HEK293 (cell line): ENCODE measurements around the gene AQP3.

Experiments used
- ZNF830 ChIP-seq: fragments of 450-650 bp; IDR thresholded peaks from 2 replicates; pipeline ENCODE4 v1.5.0; 2018; ENCODE audit warnings: missing biosample characterization, missing genetic modification characterization, low read depth, mild to moderate bottlenecking, moderate library complexity
- TF ChIP-seq, protein P1 (sequence below): sonication (generic); formaldehyde crosslinking; IDR thresholded peaks from 2 replicates; pipeline ENCODE4 v1.8.1; 2022; ENCODE audit warnings: mild to moderate bottlenecking, moderate library complexity, missing genetic modification reagents

DNA sequence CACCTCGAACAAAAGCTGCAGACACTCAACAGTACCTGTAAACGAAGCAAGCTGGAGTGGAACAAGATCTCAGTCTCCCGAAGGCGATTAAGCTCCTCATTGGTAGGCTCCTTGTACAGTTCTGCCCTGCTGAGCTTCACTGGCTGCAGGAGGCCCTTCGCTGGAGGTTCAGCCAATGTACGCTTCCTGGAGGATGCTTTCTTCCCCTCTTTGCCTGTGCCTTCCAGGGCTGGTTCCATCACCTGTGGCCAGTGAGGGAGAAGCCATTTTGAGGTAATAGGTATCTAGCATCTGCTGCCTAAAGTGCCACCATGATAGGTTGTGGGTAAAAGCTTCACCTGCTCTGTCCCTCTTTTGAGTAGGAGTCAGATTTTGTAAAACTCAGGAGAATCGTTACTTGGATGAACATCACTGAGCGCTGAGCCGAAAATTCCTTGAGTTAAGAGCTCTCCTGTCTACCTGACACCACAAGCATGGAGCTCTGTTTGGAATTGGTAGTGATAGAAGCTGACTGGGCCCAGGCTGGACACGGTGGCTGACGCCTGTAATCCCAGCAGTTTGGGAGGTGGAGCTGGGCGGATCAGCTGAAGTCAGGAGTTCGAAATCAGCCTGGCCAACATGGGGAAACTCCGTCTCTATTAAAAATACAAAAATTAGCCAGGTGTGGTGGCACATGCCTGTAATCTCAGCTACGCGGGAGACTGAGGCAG, 24.9 kb upstream of the AQP3 start:
- TF ChIP-seq ZNF830 (tag by site-specific recombination) = no peak
- TF ChIP-seq, protein P1, sequence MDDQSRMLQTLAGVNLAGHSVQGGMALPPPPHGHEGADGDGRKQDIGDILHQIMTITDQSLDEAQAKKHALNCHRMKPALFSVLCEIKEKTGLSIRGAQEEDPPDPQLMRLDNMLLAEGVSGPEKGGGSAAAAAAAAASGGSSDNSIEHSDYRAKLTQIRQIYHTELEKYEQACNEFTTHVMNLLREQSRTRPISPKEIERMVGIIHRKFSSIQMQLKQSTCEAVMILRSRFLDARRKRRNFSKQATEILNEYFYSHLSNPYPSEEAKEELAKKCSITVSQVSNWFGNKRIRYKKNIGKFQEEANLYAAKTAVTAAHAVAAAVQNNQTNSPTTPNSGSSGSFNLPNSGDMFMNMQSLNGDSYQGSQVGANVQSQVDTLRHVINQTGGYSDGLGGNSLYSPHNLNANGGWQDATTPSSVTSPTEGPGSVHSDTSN (CRISPR knock-in tag) = no peak
